Tibial artery (tissue), 4 donors: ENCODE measurements around the gene OR10G7.

ENCODE experiments used
- DNase-seq, 2 donors: peaks; one replicate each; pipeline ENCODE4 v3.0.0-alpha.2; 2019
- H3K27ac ChIP-seq, 2 donors: fragments of 200-600 bp; sonication (generic) in 1 of 2; 1 replicate in 1 of 2; 2 replicates in 1 of 2; pipeline ENCODE4 v1.5.1; 2018 to 2019; ENCODE audit warnings: mild to moderate bottlenecking in 1 of 2
- H3K27me3 ChIP-seq, 2 donors: fragments of 200-600 bp; sonication (generic) in 1 of 2; one replicate each; pipeline versions ENCODE4 v1.5.1 to v1.6.0; 2016 to 2019
- H3K36me3 ChIP-seq, 3 donors: fragments of 200-600 bp; sonication (generic) in 2 of 3; one replicate each; pipeline ENCODE4 v1.5.1; 2016 to 2019; ENCODE audit warnings: mild to moderate bottlenecking in 2 of 3
- H3K4me1 ChIP-seq, 4 donors: fragments of 200-600 bp; sonication (generic) in 2 of 4; 1 replicate in 3 of 4; 2 replicates in 1 of 4; pipeline ENCODE4 v1.5.1; 2016 to 2019
- H3K4me3 ChIP-seq, 2 donors: fragments of 200-600 bp; sonication (generic) in 1 of 2; 1 replicate in 1 of 2; 2 replicates in 1 of 2; pipeline ENCODE4 v1.5.1; 2018 to 2019; ENCODE audit warnings: mild to moderate bottlenecking in 2 of 2
- H3K9me3 ChIP-seq, 3 donors: fragments of 200-600 bp; sonication (generic) in 1 of 3; one replicate each; pipeline ENCODE4 v1.5.1; 2016 to 2019
- intact Hi-C: fragments of 100-400 bp; cut with DNase I; formaldehyde crosslinking; loops from one replicate; pipeline ENCODE4 v1.15.0; 2023; ENCODE audit warnings: low total_unique reads
- TF ChIP-seq, protein P1 (sequence below), 2 experiments: fragments of 200-600 bp in 1 of 2; fragments of 450-650 bp in 1 of 2; IDR thresholded peaks; one replicate each; pipeline ENCODE4 v1.5.1; 2017 to 2019; ENCODE audit warnings: antibody characterized with exemption in 2 of 2, mild to moderate bottlenecking in 1 of 2, moderate library complexity in 1 of 2

The OR10G7 gene

DNA sequence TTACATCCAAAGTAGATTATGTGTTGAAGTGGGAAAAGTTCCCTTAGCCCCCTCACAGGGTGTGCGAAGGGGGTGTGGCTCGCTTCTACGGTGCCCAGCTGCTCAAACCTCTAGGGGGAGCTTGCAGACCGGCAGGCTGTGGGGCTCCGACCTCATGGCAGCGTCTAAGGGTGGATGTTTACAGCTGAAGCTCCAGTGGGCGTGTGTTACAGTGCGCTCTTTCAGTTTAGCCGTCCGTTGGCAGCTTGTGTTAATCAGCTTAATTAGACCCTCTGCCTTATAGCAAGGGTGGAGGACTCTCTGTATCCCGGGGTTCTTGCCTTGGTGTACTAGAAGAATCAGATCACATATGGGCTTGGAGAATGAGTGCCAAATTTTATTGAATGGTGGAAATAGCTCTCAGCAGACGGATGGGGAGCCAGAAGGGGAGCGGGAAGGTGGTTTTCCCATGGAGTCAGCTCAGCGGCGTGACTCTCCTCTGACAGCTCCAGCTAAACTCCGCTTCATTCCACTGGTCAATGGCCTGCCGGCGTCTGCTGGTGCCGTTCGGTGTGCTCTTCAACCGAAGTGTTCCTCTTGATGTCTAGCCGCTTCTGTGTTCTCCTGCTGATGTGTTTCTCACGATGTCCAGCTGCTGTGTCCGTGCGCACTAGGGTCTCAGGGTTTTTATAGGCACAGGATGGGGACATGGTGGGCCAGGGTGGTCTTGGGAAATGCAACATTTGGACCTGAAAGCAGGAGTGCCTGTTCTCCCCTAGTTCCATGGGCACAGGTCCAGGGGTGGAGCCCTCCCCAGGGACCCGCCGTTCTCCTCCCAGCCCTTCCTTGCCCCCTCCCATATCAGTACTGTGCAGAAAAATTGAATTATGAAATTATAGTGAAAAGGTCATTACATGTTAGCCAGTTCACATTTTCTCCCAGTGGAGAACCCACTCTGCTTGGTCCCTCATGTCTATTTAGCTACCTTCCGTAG lies 28.6 kb upstream of the OR10G7 start:
- peaks cover 0 to 15% of the 10 kb centered on the region in 2 donors for H3K27me3 ChIP-seq
- no peaks in the 10 kb centered on the region for H3K36me3 ChIP-seq
- no peak overlapping the region for H3K4me3 ChIP-seq
- no peak for DNase-seq
- intact Hi-C loops: loop anchor here (10.0 kb wide), 1 partner anchor 515 kb away; no protein-coding TSS in a partner anchor
- no peak overlapping the region for H3K27ac ChIP-seq
- H3K4me1 ChIP-seq: peaks cover 0 to 12% (median 2%) of the 10 kb centered on the region in 4 donors
- TF ChIP-seq, protein P1, sequence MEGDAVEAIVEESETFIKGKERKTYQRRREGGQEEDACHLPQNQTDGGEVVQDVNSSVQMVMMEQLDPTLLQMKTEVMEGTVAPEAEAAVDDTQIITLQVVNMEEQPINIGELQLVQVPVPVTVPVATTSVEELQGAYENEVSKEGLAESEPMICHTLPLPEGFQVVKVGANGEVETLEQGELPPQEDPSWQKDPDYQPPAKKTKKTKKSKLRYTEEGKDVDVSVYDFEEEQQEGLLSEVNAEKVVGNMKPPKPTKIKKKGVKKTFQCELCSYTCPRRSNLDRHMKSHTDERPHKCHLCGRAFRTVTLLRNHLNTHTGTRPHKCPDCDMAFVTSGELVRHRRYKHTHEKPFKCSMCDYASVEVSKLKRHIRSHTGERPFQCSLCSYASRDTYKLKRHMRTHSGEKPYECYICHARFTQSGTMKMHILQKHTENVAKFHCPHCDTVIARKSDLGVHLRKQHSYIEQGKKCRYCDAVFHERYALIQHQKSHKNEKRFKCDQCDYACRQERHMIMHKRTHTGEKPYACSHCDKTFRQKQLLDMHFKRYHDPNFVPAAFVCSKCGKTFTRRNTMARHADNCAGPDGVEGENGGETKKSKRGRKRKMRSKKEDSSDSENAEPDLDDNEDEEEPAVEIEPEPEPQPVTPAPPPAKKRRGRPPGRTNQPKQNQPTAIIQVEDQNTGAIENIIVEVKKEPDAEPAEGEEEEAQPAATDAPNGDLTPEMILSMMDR (IDR thresholded peaks at IDR 0.05): peak in 1 of 2 experiments; percentile 7
- no peaks in the 10 kb centered on the region for H3K9me3 ChIP-seq

DNA sequence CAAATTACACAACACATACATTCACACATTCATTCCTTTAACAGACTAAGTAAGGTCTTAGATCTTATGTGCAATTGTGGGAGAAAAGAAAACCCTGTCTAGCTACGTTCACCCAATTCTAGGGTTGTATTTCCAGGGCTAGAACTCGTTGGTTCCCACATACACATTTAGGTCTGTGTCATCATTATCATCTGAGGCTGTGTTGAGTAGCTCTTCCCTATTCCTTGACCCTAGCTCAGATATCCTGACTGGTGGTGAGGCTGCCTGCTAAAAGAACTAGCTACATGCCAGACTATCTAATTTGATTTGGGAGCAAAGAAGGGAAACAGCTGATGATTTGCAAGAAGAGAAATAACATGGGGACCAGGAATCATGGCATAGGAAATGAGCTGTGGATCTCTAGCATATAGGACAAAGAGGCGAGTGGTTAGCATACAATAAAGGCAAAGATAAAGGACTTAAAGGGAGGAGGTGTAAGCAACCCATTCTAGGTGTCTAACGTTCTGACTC lies 27.5 kb upstream of the OR10G7 start:
- Histone ChIP-seq H3K27me3 (peaks cover 0 to 15% of the 10 kb centered on the region in 2 donors), H3K9me3 (no peaks in the 10 kb centered on the region), H3K4me1 (peaks cover 0 to 12% (median 2%) of the 10 kb centered on the region in 4 donors), H3K36me3 (no peaks in the 10 kb centered on the region), H3K27ac (no peak overlapping the region), H3K4me3 (no peak overlapping the region)
- intact Hi-C loops: no loop called here
- TF ChIP-seq, protein P1 (IDR thresholded peaks at IDR 0.05): no peak
- no peak for DNase-seq

DNA sequence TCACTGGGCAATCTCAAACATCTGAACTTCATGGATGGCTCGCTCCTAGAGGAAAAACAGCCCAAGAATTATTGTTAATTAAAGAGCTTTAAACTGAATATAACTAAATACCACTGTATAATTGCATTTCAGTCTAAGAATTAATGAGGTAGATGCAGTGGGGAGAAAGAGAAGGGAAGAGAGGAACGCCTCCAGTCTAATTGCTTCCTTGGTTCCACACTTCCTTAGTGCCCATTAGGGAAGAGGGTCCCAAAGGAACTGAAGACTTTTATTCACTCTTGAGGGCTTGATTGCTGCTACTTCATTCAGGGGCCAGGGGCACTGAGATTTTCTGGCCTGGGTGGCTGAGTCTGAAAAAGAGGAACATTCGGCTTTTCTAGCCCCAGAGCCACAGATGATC lies 11.8 kb upstream of the OR10G7 start:
- intact Hi-C loops: no loop called here
- Histone ChIP-seq H3K9me3 (no peaks in the 10 kb centered on the region), H3K4me3 (no peak overlapping the region), H3K36me3 (no peaks in the 10 kb centered on the region), H3K27ac (no peak overlapping the region), H3K27me3 (no peaks in the 10 kb centered on the region), H3K4me1 (no peaks in the 10 kb centered on the region)
- TF ChIP-seq, protein P1 (IDR thresholded peaks at IDR 0.05): no peak
- DNase-seq: no peak

DNA sequence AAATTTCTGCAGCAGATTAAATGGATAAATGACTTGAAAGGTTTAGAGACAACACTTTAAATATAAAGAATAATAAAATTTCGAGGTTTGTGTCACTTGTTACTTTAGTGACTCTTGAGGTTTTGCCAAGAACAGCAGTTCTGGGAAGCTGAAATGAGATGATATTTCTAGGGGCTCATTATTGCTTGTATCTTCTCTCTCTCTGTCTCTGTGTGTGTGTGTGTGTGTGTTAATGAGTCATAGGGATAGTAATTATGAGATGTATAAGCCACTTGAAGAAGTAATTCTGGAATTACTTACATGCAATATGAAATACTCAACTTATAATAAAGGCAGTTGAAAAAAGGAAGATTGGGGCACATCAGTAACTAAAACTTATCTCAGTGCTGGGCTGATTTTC lies 9.6 kb upstream of the OR10G7 start:
- TF ChIP-seq, protein P1 (IDR thresholded peaks at IDR 0.05): no peak
- DNase-seq: no peak
- Histone ChIP-seq H3K36me3 (no peaks in the 10 kb centered on the region), H3K27ac (no peak overlapping the region), H3K4me3 (no peak overlapping the region), H3K4me1 (no peaks in the 10 kb centered on the region), H3K9me3 (no peaks in the 10 kb centered on the region), H3K27me3 (no peaks in the 10 kb centered on the region)
- intact Hi-C loops: no loop called here

DNA sequence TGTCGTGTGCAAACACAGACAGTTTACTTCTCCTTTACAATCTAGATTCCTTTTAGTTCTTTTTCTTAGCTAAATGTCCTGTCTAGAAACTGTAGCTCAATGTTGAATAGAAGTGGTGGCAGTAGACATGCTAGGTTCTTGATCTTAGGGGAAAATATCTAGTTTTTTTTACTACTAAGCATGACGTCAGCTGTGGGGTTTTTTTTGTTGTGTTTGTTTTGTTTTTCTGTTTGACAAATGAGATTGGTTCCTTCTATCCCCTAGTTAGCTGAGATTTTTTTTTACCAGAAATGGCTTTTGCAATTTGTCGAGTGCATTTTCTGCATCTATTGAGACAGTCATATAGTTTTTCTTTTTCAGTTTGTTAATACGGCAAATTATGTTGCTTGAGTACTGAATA lies 2.3 kb upstream of the OR10G7 start:
- DNase-seq: no peak
- H3K4me3 ChIP-seq: no peak overlapping the region
- intact Hi-C loops: no loop called here
- no peaks in the 10 kb centered on the region for H3K4me1 ChIP-seq
- TF ChIP-seq, protein P1 (IDR thresholded peaks at IDR 0.05): no peak
- H3K27ac ChIP-seq: no peak overlapping the region
- no peaks in the 10 kb centered on the region for H3K36me3 ChIP-seq
- H3K27me3 ChIP-seq: no peaks in the 10 kb centered on the region
- no peaks in the 10 kb centered on the region for H3K9me3 ChIP-seq
